ENCODE measurements around the gene CAMK2B. TPM values are rescaled to one million over a fixed set of nuclear protein-coding genes. Genes with fewer than 3 reads are reported as not detected.

Gene CAMK2B
- total RNA-seq, 1 experiment from 2014 or later: 2.4 TPM

- H3K9me3 ChIP-seq (replicated peaks): no peaks in the 10 kb centered on the region
- no peaks in the 10 kb centered on the region for H3K36me3 ChIP-seq
- H3K4me3 ChIP-seq: no peak overlapping the region
- H3K4me1 ChIP-seq: no peaks in the 10 kb centered on the region
- DNase-seq: no peak
- no peaks in the 10 kb centered on the region for H3K27me3 ChIP-seq
- no peak overlapping the region for H3K27ac ChIP-seq
Measured at GRCh38 chr7:44338600-44338999, 13.2 kb upstream of the CAMK2B start.

DNA sequence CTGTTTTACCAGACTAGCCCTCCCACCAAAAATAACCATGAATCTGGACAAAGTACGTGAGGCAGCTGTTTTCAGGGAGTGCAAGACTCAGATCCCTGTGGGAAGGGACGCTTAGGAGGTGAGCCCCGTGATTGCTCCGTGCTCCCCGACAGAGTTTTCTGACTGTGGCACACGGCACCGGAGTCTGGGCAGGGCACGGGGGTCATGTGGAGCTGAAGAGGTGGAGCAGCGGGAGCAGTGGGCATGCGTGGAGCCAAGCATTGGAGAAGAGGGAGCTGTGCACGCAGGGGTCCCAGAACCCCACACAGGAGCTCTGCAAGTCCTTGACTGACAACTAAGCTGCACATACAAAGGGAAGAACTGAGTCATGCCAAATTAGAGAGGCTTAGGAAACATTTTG lies 11.1 kb upstream of the CAMK2B start:
- H3K4me1 ChIP-seq: no peaks in the 10 kb centered on the region
- H3K36me3 ChIP-seq: no peaks in the 10 kb centered on the region
- H3K27me3 ChIP-seq: no peaks in the 10 kb centered on the region
- H3K27ac ChIP-seq: no peak overlapping the region
- DNase-seq: no peak
- no peaks in the 10 kb centered on the region for H3K9me3 ChIP-seq (replicated peaks)
- H3K4me3 ChIP-seq: no peak overlapping the region

- no peaks in the 10 kb centered on the region for H3K9me3 ChIP-seq (replicated peaks)
- no peaks in the 10 kb centered on the region for H3K27me3 ChIP-seq
- no peak overlapping the region for H3K27ac ChIP-seq
- H3K4me1 ChIP-seq: no peaks in the 10 kb centered on the region
- no peaks in the 10 kb centered on the region for H3K36me3 ChIP-seq
- no peak for DNase-seq
- H3K4me3 ChIP-seq: no peak overlapping the region
Measured at GRCh38 chr7:44335184-44335583, 9.8 kb upstream of the CAMK2B start.

- Histone ChIP-seq H3K36me3 (no peaks in the 10 kb centered on the region), H3K4me1 (no peaks in the 10 kb centered on the region), H3K4me3 (no peak overlapping the region), H3K9me3 (replicated peaks) (no peaks in the 10 kb centered on the region), H3K27ac (no peak overlapping the region), H3K27me3 (no peaks in the 10 kb centered on the region)
- no peak for DNase-seq
Measured at GRCh38 chr7:44334734-44335097, 9.3 kb upstream of the CAMK2B start.

DNA sequence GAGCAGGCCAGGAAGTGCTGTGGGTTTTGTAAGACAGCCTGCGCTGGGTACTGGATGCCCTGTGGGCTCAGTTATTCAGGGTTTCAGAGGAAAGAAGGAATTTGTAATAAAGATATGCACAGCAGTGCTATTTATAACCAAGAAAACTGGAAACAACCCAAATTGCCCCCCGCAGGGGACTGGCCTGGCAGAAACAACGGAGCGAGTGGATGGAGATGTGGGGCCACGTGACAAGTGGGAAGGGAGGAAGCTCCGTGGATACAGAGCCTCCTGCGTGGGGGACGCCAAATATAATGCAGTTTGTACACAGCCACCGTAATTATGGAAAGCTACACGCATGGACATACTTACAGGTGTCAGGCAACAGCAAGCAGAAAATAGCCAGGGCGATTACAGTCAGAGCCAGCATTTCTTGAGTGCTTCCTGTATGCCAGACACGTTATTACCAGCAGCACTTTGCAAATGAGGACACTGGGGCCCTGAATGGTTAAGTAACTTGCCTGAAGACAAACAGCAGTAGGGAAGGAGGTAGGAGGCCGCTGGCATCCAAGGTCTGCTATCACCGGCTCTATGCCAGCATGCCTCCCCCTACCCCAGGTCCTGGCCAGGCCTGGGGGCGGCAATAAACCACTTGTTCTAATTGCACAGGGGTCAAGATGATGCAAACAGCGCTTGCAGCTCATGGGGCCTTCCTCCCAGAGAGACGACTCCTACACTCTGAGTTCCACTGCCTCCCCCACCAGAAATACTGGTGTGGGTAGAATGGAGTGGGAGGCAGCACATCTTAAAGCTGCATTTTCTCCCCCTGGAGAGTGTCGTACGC lies 8.7 kb upstream of the CAMK2B start:
- Histone ChIP-seq H3K9me3 (replicated peaks) (no peaks in the 10 kb centered on the region), H3K27me3 (no peaks in the 10 kb centered on the region), H3K4me1 (no peaks in the 10 kb centered on the region), H3K36me3 (no peaks in the 10 kb centered on the region), H3K4me3 (no peak overlapping the region), H3K27ac (no peak overlapping the region)
- DNase-seq: no peak

DNA sequence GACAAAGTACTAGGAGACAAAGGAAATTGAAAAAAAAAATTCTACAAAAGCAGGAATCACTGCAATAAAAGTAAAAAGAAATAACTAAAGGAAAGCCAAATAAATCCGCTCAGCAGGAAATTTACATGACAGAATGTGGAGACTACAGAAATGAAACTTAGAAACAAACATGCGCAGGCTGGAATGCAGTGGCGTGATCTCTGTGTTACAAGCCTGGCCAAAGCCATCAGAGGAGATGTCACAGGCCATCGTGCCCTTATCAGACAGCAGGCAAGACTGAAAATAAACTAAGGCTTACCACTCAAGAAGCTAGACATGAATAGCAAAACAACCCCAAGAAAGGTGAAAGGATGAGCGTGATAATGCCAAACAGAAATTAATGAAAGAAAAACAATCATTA lies 6.3 kb upstream of the CAMK2B start:
- Histone ChIP-seq H3K27me3 (no peaks in the 10 kb centered on the region; the same call in 1 of the 2 replicates), H3K9me3 (replicated peaks) (no peaks in the 10 kb centered on the region), H3K4me3 (no peak overlapping the region), H3K4me1 (no peaks in the 10 kb centered on the region), H3K27ac (no peak overlapping the region), H3K36me3 (no peaks in the 10 kb centered on the region)
- no peak for DNase-seq

- no peak overlapping the region for H3K27ac ChIP-seq
- H3K4me3 ChIP-seq: no peak overlapping the region
- H3K4me1 ChIP-seq: no peaks in the 10 kb centered on the region
- no peak for DNase-seq
- no peaks in the 10 kb centered on the region; the same call in 1 of the 2 replicates for H3K27me3 ChIP-seq
- H3K9me3 ChIP-seq (replicated peaks): no peaks in the 10 kb centered on the region
- no peaks in the 10 kb centered on the region for H3K36me3 ChIP-seq
Measured at GRCh38 chr7:44330331-44330730, 4.9 kb upstream of the CAMK2B start.

GRCh38 chr7:44329888-44330287 lies 4.5 kb upstream of the CAMK2B start:
- no peak for DNase-seq
- Histone ChIP-seq H3K9me3 (replicated peaks) (no peaks in the 10 kb centered on the region), H3K4me1 (no peaks in the 10 kb centered on the region), H3K4me3 (no peak overlapping the region), H3K27me3 (no peaks in the 10 kb centered on the region; the same call in 1 of the 2 replicates), H3K27ac (no peak overlapping the region), H3K36me3 (no peaks in the 10 kb centered on the region)

- no peaks in the 10 kb centered on the region; the same call in 1 of the 2 replicates for H3K27me3 ChIP-seq
- H3K36me3 ChIP-seq: no peaks in the 10 kb centered on the region
- H3K4me1 ChIP-seq: no peaks in the 10 kb centered on the region
- H3K27ac ChIP-seq: no peak overlapping the region
- H3K9me3 ChIP-seq (replicated peaks): no peaks in the 10 kb centered on the region
- DNase-seq: no peak
- H3K4me3 ChIP-seq: no peak overlapping the region
Measured at GRCh38 chr7:44329081-44329480, 3.7 kb upstream of the CAMK2B start.

GRCh38 chr7:44327981-44328380 lies 2.6 kb upstream of the CAMK2B start:
- Histone ChIP-seq H3K27me3 (no peaks in the 10 kb centered on the region; the same call in 1 of the 2 replicates), H3K27ac (no peak overlapping the region), H3K4me1 (no peaks in the 10 kb centered on the region), H3K9me3 (replicated peaks) (no peaks in the 10 kb centered on the region), H3K36me3 (no peaks in the 10 kb centered on the region), H3K4me3 (no peak overlapping the region)
- DNase-seq: no peak

DNA sequence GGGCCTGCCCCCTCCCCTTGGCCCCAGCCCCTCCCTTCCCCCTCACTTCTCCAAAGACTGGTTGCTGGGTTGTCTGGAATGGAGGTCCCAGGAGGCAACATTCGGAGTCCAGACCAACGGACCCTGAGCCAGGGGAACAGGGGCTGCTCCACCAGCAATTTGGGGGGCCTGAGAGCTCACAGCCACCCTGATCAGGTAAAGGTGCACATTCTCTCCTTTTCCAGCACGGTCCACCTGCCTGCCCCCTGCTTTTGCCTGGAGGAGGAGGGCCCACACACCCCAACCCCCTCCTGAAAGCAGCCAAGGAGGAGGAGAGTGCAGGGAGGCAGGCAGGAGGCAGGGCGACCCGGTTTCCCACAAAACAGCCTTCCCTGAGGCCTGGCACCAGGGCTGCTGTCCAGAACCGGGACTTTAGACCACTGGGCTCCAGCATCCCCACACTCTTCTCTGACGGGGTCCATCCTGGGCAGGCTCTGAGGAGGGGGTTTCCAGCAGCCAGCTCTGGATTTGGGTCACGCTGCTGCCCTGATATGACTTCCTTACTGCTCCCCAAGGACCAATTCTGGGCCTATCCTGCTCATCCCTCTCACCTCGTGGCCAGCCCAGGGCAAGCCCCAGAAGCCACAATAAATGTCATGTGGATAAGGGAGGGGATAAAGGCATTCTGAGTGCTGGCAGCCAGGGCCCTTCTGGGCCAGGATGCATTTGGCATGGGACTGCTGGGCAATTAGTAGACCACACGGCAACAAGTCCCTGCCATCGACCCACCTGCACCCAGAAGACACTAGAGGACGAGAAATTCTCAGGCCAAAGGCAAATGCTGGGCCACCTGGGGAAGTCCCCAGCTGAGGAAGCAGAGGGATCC lies 1.1 kb upstream of the CAMK2B start:
- Histone ChIP-seq H3K36me3 (no peaks in the 10 kb centered on the region), H3K4me3 (no peak overlapping the region), H3K9me3 (replicated peaks) (no peaks in the 10 kb centered on the region), H3K27me3 (peaks cover 3% of the 10 kb centered on the region; the same call in 1 of the 2 replicates), H3K4me1 (no peaks in the 10 kb centered on the region), H3K27ac (no peak overlapping the region)
- DNase-seq: no peak

DNA sequence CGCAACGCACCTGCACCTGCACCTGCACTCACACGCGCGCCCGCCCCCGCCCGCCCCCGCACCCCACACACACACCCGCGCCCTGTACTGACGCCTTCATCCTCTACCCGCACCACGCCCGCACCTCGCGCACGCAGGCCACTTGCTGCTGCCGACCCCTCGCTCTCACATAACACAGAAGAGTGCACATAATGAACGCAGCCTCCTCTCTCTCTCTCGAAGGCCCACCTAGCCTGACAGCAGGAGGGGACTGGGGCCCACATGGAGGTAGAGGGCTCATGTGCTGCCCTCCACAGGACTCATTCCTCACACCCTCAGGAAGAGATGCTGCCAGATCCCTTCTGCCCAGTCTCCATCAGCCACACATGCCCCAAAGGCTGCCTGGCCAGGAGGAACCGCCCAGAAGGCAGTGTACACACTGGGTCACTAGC lies 432 bp upstream of the CAMK2B start:
- no peaks in the 10 kb centered on the region for H3K36me3 ChIP-seq
- H3K4me3 ChIP-seq: no peak overlapping the region
- H3K27ac ChIP-seq: no peak overlapping the region
- H3K27me3 ChIP-seq: peaks cover 3% of the 10 kb centered on the region; the same call in 1 of the 2 replicates
- no peaks in the 10 kb centered on the region for H3K4me1 ChIP-seq
- no peak for DNase-seq
- no peaks in the 10 kb centered on the region for H3K9me3 ChIP-seq (replicated peaks)

- Histone ChIP-seq H3K4me1 (no peaks in the 10 kb centered on the region), H3K4me3 (no peak overlapping the region), H3K9me3 (replicated peaks) (no peaks in the 10 kb centered on the region), H3K36me3 (no peaks in the 10 kb centered on the region), H3K27ac (no peak overlapping the region), H3K27me3 (peaks cover 3% of the 10 kb centered on the region; the same call in 1 of the 2 replicates)
- no peak for DNase-seq
Measured at GRCh38 chr7:44324481-44325200, 753 bp downstream of the CAMK2B start.

DNA sequence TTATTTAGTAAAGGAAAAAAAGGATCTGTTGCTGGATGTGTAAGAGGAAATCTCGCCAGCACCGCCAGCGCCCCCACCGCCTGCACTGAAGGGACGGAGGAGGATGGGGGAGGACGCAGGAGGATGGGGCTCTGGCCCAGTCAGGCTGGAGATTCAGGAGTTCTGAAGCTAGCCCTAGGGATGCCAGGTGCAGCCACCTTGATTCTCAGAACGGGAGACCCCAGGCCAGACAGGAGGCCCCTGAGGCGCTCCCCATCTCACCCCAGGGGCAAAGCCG lies 1.3 kb downstream of the CAMK2B start:
- Histone ChIP-seq H3K27ac (no peak overlapping the region), H3K36me3 (no peaks in the 10 kb centered on the region), H3K4me1 (no peaks in the 10 kb centered on the region), H3K4me3 (no peak overlapping the region), H3K9me3 (replicated peaks) (no peaks in the 10 kb centered on the region), H3K27me3 (peaks cover 3% of the 10 kb centered on the region; the same call in 1 of the 2 replicates)
- DNase-seq: no peak

Data from SJCRH30 (cell line).